Measurements from ENCODE around the gene SERPINB6.
"Not testable (repeated sequence)": the region's sequence is repeated elsewhere in the genome, so short reads cannot be mapped to it uniquely, and the experiment has no call there.

The SERPINB6 gene

DNA sequence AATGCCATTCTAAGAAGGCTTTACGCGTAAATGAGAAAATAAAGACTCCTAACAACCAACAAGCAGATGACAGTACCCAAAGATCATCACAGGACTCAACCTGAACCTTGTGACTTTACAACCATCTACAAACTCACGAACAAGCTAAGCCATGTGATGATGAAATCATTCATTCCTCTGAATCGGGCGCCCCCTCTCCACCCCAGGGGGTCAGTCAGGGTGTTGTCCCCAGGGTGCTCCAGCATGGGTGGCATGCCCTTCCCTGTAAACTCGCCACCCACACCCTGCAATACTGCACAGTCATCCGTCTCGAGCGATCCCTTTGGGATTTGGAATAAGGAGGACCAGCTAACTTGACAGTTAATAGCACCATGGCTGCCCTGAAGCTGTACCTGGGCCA, 12.6 kb downstream of the SERPINB6 start:
- DNase-seq (ENCODE audit: low read depth): no peak

DNA sequence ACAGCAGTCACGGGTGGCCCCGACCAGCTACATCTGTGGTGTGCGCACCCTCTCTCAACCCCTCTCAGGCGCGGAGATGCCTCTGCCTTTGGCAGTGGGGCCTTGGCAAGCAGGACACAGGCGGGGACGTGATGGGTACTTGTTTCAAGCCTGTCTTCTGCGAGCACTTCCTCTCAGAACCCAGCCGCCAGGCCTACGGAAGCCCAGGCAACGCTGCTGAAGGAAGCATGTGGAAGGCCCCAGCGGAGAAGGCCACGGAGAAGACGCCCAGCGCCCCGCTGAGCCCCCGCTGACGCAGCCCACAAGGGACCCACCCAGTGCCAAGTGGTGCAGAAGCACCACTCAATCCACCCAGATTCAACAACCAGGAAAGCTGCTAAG, 13.0 kb downstream of the SERPINB6 start:
- no peak for DNase-seq (ENCODE audit: low read depth)

DNA sequence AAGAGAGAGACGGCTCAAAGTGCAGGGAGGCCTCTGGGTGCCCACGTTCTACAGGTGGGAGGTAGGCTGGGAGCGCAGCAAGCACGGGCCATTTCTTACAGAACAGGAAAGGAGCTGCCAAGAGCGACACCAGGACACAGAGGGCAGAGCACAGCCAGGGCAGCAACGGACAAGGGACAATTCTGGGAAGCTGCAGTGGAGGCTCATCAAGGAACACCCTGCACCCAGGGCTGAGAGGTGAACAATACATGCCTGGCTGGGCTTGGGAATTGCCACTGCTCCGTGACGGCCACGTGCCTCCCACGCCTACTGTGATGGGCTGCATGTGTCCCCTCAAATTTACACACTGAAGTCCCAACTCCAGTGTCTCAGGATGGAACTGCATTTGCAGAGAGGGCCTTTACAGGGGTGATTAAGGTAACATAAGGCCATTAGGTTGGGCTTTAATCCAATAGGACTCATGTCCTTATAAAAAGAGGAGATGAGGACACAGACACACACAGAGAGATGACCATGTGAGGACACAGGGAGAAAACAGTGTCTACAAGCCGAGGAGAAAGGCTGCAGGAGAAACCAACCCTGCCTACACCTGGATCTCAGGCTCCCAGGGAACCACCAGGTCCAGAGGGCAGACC, 13.6 kb downstream of the SERPINB6 start:
- no peak for DNase-seq (ENCODE audit: low read depth)

DNA sequence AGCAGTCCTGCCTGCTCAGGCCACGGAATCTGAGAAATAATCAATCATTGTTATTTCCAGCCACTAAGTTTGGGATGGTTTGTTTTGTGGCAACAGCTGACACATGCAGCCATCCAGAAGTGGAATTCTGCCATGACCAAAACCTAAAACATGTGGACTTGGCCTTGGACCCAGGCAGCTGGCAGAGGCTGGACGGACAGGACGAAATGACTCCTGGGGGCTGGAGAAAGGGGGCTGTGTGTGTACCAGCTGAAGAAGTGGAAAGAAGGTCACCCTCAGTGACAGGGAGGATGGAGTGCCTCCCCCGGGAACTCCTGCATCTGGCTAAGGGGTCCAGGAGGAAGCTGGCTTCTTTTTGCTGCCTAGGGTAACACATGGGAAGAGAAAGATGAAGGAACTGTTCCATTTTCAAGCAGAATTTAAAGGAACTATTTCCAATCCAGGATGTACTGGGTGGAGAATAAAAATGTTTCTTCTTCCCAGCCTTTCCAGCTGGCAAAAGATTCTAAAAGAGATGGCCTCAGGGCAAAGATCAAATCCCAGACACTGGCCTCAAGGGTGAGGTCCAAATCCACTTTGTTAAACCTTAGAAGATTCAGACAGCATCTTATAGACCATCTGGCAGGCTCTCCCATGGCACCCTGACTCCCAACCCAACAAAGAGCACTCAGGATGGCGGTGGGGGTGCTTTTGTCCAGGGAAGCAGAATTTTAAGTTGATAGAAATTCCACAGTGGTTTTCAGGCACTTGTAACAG, 14.3 kb downstream of the SERPINB6 start:
- DNase-seq (ENCODE audit: low read depth): no peak

DNA sequence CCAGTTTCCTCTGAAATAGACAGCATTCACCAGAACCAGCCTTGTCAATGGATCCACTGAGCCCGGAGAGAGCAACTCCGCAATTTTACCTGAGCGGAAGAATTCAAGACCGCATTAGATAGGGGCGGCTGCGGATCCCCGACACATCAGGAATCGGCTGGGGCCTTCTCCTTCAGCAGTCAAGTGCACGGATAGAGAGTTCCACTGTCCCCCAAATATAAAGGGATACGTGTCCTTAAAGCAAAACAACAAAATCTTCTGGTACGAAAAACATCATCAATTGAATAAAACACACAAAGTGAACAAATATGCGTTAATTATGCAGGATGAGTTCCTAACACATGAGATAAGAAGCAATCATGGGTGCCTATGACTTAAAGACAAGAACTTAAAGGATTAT, 18.3 kb downstream of the SERPINB6 start:
- no peak for DNase-seq (ENCODE audit: low read depth)

DNA sequence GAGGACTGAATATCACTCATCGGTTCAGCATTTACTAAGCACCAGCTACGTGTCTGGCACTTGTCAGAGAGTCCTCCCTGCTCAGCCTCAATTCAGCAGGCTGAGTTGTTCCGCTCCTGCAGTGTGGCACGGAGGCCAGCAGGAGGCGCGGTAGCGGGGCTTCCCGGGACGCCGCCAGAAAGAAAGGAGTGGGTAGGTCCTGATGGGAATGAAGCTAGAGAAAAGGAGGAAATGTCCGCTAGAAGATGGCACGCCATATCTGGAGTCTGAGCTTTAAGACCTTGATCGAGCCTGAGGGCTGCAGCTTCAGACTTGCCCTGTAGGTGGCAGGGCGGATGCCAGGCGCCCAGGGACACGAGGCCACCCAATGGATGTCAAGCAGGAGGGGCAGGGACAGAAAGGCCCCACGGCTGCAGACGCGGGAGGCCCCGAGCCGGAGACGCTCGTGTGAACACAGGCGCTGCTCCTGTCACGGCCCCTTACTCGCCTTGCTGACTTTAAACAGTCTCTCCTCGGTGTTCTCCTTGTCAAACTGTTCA, 18.7 kb downstream of the SERPINB6 start:
- DNase-seq (ENCODE audit: low read depth): peak; percentile 78

DNA sequence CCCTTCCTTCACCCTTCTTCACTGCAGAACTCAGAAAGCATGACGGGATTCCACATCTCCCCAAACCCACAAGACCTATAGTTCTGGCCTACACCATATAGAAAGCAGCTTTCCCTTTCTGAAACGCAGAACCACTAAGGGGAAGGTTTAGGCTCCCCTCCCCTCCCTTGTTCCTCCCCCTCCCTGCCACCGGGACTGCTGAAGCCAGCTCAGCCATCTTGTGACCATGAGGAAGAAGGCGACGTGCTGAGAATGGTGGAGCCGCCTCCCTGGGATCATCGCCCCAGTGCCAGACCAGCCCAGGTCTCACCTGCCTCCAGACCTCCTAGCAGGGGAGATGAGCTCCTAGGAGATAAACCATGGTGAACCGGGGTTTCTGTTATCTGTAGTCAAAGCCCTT, 19.6 kb downstream of the SERPINB6 start:
- no peak for DNase-seq (ENCODE audit: low read depth)

DNA sequence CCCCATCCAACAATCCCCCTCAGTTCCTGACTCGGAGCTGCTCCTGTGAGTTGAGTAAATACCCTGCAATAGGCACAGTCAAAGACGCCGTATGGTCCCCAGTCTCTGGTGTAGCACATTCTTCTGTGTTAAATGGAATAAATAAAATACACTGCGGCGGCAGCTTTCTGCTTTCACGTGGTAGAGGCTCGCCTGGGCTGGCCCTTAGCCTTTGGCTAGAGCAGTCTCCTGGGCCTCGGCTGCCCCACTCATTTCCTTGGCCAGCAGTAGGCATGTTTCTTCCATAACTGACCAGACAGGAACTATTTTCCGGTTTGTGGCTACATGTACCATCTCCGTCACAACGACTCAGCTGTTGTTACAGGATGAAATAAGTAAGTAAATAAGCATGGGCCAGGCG, 20.7 kb downstream of the SERPINB6 start:
- no peak for DNase-seq (ENCODE audit: low read depth)

DNA sequence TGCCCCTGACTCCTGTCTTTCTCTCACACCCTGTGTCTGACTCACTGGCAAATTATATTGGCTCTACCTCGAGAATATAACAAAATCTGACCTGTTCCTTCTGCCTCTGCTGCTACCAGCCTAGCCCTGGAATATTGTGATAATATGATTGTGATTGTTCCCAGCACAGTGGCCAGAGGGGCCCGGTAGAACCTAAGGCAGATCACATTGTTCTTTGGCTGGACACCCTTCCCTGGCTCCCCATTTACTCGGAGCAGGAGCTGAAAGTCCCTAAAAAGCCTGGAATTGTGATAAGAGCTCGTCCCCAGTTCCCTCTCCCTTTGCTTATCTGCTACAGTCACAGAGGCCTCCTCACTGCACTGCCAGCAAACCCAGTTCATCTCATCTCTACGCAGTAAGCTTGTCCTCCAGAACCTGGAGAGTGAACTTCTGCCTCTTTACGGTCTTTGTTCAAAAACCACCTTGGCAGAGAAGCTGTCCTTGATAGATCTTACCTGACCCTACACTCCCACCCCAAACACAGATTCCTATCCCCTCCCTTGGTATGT, 21.8 kb downstream of the SERPINB6 start:
- no peak for DNase-seq (ENCODE audit: low read depth)

DNA sequence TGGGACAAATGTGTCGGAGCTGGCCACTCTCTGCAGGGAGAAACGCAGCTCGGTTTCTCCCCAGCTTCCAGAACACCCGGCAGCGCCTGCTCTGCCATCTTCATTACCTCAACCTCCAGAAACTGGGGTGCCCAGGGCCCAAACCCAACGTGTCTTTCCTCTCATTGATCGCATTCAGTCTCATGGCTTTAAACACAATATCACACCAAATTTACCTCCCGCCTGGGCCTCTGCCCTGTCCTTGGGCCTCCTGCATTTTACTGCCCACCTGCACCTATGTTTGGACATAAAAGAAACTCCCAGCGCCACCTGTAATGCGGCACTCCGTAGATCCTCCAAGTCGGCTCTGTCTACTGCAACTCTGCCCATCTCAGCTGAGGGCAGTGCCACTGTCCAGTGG, 22.2 kb downstream of the SERPINB6 start:
- DNase-seq (ENCODE audit: low read depth): no peak

DNA sequence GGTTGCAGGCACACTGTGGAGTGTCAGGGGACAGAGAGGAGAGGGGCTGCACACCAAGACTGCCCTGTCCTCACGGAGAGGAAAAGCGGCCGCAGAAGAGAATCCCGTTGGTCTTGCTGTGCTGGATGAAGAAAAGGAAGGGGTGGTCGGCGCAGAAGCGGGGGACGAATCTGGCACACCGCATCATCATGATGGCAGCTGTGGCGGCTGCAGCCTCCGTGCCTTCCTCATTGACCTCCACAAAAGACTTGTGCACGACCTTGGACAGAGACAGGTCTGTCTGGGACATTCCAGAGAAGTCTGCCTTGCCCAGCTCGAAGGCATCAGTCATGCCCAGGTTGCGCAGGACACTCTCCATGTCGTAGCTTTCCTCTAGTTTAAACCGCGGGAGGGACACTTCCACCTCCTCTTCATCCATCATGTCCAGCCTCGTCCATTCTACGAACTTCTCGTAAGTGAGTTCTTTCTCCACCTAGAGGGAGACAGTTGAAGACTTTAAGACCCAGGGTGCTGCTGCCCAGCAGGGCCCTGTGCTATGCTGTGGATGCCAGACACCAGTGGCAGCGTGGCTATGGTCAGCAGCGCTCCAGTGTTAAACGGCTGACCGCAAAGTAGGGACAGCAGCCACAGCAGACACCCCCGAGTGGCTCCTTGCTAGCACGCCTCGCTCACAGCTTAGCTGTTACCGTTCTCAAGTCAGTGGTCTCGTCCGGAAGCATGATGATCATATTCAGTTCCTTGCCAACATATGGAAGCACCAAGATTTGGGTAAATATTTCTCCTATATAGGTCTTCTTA, 22.9 kb downstream of the SERPINB6 start:
- no peak for DNase-seq (ENCODE audit: low read depth)

DNA sequence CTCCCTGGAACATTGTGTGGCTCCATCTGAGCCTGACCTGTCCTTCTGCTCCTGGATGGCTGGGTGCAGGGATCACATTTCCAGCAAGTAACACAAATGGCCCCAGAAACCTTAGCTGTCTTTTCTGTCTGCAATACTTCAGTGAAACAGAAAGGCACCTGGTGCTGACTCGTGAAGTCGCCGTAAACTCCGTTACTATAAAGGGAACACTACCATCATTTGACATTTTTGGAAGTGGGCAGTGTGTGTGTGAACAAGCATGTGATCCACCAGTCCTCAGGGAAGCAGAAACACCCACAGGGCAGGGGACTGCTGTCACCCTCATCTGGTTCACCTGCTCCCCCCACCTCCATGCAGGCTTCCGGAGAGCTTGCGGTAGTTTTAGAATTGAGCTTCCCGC, 23.9 kb downstream of the SERPINB6 start:
- DNase-seq (ENCODE audit: low read depth): no peak

DNA sequence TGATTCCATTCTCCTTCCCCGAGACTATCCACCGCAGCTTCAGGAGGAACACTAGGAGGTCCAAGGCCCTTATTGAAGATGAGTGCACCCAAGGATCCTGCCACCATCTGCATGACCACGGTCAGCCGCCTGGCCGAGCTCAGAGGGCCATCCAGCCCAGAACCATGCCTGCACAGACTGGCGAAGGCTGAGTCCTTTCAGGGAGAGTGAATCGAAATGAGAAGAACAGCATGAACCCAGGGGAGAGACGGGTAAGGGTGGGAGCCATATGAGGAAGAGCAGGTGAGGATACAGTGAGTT, 26.3 kb downstream of the SERPINB6 start:
- DNase-seq (ENCODE audit: low read depth): no peak

DNA sequence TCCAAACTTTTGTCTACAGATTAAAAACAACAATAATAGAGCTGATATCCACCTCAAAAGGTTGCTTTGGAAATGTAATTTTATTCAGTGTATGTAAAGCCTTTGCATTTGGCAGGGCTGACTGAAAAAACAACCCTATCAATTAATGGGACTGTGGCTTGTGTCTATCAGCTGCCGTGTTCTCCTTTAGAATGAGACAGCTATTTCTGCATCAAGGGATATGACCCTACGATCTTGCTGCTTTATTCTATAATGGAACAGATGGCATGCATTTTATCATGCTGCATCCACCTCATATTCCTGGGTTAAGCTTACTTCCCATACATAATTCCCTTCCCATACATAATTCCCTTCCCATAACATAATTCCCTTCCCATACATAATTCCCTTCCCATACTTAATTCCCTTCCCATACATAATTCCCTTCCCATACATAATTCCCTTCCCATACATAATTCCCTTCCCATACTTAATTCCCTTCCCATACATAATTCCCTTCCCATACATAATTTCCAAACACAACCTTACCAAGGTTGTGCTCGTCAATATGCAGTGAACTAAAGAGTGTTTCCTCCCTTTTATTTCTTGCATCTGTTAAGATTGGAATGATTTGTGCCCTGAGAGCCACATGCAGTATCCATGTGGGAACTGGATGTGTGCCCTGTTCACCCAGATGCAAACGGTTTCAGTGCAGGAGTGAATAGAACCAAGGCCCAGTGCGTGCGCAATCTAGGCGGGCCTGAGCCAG, 26.8 kb downstream of the SERPINB6 start:
- no peak for DNase-seq (ENCODE audit: low read depth)

DNA sequence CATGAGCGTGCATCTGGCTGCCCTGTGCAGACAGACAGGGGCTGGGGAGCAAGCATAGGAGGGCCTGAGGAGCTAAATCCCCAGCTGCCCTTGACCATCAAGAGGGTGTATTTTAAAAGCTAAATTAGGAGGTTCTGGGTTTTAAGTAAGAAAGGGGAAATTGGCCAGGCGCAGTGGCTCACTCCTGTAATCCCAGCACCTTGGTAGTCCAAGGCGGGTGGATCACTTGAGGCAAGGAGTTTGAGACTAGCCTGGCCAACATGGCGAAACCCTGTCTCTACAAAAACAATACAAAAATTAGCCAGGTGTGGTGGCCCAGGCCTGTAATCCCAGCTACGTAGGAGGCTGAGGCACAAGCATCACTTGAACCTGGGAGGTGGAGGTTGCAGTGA, 27.8 kb downstream of the SERPINB6 start:
- no peak for DNase-seq (ENCODE audit: low read depth)

DNA sequence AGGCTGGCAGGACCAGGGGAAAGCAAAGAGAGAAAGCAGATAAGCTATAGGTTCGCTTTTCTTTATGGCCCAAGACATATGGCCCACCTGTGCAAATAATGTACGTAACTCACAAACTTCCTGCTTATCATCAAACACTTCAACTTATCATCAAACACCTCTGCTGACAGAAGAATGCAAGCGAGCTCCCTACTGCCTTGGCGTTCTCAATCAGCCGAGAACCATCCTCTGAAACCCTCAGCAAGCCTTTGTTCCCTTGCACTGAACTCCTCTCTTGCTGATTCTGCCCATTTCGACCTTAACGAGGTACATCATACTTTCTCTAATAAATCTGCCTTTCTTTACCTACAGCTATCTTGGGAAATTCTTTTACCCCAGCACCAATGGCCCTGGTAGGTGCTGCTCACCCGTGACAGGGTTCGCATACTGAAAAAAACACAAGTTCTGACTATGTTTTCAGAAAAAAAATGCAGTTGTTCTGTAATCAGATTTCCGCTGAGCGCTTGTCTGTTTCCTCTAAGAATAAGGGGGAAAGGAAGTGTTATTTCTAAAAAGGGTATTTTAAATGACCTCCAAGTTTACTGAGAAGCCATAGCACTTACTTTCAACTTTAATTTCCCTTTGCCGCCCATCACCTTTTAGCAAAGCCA, 28.3 kb downstream of the SERPINB6 start:
- DNase-seq (ENCODE audit: low read depth): no peak

DNA sequence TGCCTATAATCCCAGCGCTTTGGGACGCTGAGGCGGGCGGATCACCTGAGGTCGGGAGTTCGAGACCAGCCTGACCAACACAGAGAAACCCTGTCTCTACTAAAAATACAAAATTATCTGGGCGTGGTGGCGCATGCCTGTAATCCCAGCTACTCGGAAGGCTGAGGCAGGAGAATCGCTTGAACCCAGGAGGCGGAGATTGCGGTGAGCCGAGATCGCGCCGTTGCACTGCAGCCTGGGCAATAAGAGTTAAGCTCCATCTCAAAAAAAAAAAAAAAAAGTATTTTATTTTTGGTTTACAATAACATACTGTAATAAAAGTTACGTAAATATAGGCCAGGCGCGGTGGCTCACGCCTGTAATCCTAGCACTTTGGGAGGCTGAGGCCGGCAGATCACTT, 29.3 kb downstream of the SERPINB6 start:
- not testable (repeated sequence) for DNase-seq (ENCODE audit: low read depth)

DNA sequence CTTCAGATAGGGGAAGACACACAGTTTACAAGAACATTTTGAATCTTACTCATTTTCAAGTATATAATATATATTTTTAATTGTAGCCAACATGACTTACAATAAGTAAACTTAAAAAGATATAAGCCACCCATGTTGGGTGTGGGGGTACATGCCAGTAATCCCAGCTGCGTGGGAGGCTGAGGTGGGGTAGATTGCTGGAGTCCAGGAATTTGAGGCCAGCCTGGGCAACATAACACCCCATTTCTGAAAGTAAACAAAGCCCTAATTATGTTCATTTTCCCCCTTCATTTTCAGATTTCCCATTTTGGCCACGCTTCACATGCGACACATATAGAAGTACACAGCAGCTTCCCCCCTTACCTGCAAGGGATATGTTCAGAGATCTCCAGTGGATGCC, 30.5 kb downstream of the SERPINB6 start:
- DNase-seq (ENCODE audit: low read depth): no peak

DNA sequence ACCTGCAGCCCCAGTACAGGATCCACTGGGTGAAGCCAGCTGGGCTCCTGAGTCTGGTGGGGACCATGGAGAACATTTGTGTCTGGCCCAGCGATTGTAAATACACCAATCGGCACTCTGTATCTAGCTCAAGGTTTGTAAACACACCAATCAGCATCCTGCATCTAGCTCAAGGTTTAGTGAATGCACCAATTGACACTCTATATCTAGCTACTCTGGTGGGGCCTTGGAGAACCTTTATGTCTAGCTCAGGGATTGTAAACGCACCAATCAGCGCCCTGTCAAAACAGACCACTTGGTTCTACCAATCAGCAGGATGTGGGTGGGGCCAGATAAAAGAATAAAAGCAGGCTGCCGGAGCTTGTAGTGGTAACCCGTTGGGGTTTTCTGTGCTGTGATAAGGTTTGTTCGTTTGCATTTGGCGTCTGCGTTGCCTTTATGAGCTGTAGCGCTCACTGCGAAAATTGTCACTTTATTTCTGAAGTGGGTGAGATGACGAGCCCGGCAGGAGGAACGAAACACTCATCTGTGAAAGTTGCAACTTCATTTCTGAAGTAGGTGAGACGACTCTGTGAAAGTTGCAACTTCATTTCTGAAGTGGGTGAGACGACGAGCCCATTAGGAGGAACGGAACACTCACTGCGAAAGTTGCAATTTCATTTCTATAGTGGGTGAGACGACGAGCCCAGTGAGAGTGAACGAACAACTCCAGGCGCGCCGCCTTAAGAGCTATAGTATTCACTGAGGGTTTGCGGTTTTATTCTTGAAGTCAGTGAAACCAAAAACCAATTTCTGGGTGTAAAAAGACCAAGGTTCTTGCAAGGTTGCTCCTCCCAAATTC, 31.1 kb downstream of the SERPINB6 start:
- DNase-seq (ENCODE audit: low read depth): no peak

DNA sequence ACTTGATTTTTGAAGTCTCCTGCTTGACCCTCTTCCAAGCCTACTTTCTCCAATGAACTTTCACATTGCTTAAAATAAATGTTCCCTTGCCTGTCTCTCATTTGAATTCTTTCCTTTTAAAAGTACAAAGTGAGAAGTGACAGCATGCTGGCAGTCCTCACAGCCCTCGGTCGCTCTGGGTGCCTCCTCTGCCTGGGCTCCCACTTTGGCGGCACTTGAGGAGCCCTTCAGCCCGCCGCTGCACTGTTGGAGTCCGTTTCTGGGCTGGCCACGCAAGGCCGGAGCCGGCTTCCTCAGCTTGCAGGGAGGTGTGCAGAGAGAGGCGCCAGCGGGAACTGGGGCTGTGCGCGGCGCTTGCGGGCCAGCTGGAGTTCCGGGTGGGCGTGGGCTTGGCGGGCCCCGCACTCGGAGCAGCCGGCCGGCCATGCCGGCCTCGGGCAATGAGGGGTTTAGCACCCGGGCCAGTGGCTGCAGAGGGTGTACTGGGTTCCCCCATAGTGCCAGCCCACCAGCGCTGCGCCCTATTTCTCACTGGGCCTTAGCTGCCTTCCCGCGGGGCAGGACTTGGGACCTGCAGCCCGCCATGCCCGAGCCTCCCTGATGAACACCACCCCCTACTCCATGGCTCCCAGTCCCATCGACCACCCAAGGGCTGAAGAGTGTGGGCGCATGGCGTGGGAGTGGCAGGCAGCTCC, 31.9 kb downstream of the SERPINB6 start:
- no peak for DNase-seq (ENCODE audit: low read depth)

Measured in fibroblast of the conjunctiva (primary cell).